GM18499 (cell line): ENCODE measurements around the gene GNLY.

Experiments used
- ATAC-seq: cut with Tn5 transposase; IDR thresholded peaks from one replicate; pipeline ENCODE4 v1.9.1; 2021; ENCODE audit warnings: moderate number of reproducible peaks; ENCODE audit not compliant: insufficient read depth, unreplicated experiment

The GNLY gene

DNA sequence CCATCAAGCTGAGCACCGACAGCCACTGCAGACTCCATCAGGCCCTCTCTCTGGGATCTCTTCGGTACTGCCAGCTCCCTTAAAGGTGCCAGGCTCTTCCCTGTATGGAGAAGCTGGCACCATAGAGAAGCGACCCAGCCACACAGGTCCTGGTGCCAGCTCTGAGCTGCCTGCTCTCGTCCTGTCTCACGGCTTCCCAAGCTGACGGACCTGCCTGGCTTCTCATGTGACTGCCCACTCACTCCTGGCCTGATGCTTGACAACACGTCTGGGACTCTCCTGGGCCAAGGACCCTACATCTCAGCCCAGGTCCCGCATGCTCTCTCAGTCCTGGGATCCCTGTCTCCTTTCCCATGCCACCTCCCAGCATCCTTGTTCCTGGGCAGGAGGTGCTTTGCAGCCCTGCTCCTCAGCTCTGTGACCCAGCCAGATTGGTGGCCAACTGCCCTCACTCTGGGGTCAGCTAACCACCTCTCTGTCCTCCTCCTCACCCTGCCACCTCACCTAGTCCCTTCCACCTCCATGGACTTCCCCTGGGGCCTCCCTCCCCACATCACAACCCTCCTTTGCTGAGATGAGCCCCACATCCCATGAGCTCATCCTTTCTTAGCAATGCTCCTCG lies 47.2 kb downstream of the GNLY start:
- ATAC-seq: no peak

DNA sequence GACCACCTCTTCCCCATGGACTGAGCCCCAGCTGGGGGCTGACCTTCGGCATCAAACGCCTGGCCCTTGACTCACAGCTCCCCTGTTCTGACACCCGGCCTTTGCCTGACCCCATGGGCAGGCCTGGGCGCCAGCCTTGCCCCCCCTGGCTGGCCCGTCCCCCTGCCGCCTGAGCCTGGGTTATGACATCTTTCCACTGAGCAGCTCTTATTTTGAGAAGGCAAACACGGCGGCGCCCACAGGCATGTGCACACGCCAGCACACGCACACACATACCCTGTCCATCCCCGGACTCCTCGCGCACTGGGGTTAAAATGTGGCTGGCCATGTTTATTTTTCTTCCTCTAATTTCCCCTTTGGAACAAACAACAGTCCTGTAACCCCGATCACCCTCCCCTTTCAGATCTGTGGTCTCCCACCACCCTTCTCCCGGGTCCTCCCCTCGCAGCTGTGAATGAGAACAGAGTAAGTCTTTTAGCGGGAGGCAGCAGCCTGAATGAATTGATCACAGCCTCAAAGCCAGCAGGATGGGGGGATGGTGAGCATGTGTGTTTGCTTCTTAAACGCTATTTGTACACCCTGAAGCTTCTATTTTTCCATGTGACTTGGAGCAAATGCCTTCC lies 47.8 kb downstream of the GNLY start:
- ATAC-seq: no peak

DNA sequence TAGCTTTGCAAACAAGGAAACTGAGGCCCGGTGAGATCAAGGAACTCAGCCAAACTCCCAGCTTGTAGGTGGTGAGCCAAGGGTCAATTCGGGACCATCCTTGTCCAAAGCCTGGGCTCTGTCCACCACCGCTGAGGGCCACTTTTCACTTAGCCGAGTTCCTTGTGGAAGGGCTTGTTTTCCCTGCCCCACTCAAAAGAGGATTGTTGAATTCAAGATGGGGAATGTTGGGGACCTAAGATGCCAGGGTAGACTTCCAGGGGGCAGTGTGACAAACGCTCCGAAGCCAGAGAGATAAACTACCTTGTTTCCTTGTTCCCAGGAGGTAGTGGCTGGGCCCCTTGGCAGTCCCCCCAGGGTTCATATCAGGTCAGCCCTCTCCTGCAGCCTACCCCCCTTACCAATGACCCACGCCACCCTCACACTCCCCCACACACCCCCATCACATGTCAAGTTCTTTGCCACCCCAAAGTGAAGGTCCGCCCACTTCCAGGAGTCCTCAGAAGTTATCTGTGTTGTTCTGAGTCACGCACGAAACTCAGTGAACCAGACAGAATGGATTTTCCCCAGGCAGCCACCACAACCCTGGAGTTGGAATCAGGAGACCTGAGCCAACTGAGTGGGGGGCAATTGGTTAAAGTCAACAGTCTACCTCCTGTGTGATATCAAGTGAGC lies 49.3 kb downstream of the GNLY start:
- no peak for ATAC-seq

DNA sequence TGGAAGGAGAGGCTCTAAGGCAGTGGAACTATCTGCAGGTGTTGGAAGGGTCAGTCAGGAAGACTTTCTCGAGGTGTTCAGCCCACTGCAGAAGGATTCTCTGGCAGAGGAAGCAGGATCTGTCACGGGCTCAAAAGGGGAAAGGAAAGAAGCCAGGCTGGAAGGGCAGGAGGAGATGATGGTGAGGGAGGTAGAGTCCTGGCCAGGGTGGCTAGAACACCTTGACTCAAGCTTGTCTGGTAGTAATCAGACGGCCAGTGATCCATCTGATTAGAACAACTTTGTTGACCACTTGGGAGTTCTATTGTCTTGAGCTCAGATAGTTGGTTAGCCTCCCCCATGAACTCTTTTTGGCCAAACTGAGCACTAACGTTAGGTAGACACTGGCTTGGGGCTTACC lies 49.9 kb downstream of the GNLY start:
- ATAC-seq: no peak

DNA sequence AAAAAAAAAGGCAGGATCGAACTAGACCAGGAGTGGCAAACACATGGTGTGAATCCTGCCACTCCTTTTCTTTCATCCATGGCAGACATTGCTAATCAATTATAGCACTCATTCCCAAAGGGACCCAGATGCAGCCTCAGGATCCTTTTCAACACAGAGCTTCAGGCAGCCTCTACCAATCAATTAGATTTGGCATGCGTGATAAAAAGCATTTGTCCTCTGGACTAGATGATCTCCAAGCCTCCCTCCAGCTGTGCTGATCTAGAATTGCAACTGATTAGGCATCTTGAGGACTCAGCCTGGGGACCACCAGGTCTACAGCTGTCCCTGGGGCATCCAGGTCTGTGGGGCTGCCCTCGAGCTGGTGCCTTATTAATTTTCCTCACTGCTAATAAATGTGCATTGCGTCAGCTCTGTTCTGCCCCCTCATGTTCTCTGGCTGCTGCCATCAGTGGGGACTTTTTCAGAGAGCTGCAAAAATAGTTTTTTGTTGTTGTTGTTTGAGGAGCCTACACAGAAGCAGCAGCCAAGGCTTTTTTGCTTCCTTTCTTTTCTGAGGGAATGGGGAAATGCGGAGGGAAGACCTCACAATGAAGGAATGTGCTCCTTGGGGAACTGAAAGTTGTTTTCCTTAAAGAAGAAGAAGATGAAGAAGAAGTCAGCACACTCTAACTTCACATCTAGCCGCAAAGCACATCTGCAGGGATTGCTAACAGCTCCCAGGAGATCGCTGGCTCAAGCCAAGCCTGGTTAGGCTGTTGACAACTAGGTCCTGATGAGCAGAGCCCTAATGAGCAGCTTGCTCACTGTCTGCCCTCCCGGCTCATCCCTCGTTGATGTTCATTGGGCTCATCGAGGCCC lies 50.8 kb downstream of the GNLY start:
- ATAC-seq: no peak

DNA sequence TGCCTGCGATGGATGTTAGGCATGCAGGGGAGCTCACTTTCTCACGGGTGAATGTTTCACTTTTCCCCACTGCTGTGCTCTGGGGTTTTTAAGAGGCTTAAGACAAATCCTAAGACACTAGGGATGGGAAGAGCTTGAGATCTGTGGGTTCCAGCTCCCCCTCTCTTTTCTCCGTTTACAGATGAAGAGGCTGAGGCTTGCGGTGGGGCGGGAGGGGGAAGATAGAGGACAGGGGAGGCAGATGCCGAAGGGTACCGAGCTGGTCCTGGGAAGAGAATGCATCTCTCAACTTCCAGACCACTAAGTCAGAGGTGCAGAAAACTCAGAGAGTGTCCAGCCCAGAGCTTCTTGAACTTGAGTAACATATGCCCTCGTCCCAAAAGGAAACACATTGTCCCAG lies 51.5 kb downstream of the GNLY start:
- ATAC-seq: no peak

DNA sequence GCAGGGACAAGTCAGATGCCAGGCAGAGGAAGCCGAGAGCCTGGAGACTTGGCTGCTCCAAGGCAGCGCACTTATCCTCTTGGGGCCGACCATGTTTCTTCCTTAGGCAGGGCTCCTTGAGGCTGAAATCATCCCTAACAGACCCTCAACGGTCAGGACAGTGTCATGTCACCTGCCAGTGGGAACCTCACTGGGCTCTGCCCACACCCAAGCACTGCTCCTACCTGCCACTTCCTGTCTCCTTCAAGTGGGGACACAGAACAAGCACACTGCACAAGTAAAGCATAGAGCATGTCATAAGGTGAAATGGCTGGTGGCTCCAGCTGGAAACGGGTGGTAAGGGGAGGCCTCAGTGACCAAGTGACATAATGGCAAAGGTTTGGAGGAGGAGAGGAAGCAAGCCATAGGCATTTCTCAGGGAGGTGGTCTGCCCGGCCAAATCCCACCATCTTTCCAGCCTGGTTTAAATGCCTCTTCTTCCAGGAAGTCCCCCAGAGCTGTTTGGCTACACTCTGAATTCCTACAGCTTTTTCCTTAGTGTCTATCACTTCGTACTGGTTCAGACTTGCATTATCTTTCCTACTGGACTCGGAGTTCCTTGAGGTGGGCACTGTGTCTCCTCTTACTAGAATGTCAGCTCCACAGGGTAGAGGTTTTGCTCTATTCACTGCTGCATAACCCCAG lies 52.3 kb downstream of the GNLY start:
- no peak for ATAC-seq

DNA sequence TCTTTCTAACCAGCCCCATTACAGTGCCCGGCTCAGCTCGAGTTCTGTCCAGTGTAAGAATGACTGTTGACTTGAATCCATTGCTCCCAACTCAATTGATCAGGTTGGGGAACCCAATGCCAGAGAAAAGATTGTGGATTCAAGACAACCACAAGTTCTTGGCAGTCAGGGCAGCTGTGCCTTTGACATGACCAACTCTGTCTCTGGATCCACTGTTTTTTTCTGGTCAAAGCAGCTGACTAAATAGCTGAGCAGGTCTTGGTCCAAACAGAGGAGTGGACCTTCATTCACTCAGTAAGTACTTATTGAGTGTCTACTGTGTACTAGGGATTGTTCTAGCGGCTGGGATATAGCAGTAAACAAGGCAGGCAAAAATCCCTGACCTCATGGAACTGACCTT lies 53.3 kb downstream of the GNLY start:
- ATAC-seq: no peak

DNA sequence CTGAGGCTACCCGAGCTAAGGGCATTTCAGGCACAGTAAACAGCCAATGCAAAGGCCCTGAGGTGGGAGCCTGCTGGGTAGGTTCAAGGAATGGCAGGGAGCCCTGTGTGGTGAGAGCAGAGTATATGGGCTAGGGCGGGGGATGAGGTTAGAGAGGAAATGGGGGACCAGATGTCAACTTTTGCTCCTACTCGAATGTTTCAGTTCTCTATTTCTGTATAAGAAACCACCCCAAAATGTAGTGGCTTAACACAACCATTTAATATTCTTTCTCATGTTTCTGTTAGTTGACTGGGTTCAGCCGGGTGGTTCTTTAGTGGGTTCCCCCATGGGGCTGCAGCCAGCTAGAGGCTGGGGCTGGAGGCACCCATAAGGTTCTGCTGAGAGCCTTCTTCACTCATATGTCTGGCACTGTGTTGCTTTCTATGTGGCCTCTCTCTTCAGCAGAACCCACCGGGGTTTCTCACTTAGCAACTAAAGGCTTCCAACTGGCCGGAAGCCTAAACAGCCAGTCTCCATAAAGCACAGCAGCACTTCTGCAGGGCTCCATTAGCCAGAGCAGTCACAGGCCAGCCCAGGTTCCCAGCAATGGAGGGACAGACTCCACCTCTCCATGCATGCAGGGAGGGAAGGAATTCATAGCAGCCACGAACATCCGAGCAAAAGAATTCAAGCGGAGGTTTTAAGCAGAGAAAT lies 54.0 kb downstream of the GNLY start:
- peak; percentile 53 for ATAC-seq
